ENCODE results near the gene ST6GALNAC3.

DNA sequence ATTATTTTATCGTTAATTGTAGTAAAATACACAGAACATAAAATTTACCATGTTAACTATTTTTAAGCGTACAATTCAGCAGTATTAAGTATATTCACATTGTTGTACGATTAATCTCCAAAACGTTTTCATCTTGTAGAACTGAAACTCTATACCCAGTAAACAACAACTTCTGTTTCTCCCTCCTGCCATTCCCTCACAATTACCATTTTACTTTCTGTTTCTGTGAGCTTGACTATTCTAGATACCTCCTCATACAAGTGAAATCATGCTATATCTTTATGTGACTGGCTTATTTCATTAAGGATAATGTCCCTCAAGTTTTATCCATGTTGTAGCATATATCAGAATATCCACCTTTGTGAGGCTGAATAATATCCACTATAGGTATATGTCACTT lies 156.8 kb downstream of the ST6GALNAC3 start:
- TF ChIP-seq, protein P1, sequence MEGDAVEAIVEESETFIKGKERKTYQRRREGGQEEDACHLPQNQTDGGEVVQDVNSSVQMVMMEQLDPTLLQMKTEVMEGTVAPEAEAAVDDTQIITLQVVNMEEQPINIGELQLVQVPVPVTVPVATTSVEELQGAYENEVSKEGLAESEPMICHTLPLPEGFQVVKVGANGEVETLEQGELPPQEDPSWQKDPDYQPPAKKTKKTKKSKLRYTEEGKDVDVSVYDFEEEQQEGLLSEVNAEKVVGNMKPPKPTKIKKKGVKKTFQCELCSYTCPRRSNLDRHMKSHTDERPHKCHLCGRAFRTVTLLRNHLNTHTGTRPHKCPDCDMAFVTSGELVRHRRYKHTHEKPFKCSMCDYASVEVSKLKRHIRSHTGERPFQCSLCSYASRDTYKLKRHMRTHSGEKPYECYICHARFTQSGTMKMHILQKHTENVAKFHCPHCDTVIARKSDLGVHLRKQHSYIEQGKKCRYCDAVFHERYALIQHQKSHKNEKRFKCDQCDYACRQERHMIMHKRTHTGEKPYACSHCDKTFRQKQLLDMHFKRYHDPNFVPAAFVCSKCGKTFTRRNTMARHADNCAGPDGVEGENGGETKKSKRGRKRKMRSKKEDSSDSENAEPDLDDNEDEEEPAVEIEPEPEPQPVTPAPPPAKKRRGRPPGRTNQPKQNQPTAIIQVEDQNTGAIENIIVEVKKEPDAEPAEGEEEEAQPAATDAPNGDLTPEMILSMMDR (IDR thresholded peaks at IDR 0.05; ENCODE audit: low read depth, low read length), result no peak
- no peak for TF ChIP-seq EZH2phosphoT487 (IDR thresholded peaks at IDR 0.05; ENCODE audit: low read depth)
